Suprapubic skin (tissue), 4 donors: Measurements from ENCODE around the gene ATP2C2. TPM values are rescaled to one million over a fixed set of nuclear protein-coding genes. Genes with fewer than 3 reads are reported as not detected.
"Not testable (repeated sequence)": the region's sequence is repeated elsewhere in the genome, so short reads cannot be mapped to it uniquely, and the experiment has no call there.

Experiments
- DNase-seq, 2 donors: peaks; one replicate each; pipeline ENCODE4 v3.0.0-alpha.2; 2019; ENCODE audit warnings: low spot score in 2 of 2
- H3K27ac ChIP-seq: fragments of 200-600 bp; sonication (generic); one replicate; pipeline ENCODE4 v1.5.1; 2019
- H3K27me3 ChIP-seq: fragments of 200-600 bp; sonication (generic); one replicate; pipeline ENCODE4 v1.5.1; 2019
- H3K36me3 ChIP-seq: fragments of 200-600 bp; sonication (generic); one replicate; pipeline ENCODE4 v1.5.1; 2019
- H3K4me1 ChIP-seq: fragments of 200-600 bp; sonication (generic); one replicate; pipeline ENCODE4 v1.5.1; 2019
- H3K4me3 ChIP-seq: fragments of 200-600 bp; sonication (generic); one replicate; pipeline ENCODE4 v1.5.1; 2019; ENCODE audit warnings: mild to moderate bottlenecking
- H3K9me3 ChIP-seq: fragments of 200-600 bp; sonication (generic); one replicate; pipeline ENCODE4 v1.5.1; 2019
- EP300 ChIP-seq: sonication (generic); formaldehyde crosslinking; IDR thresholded peaks from one replicate; pipeline ENCODE4 v1.6.1; 2017; ENCODE audit warnings: antibody characterized with exemption
- POLR2A ChIP-seq, 2 donors: fragments of 450-650 bp; IDR thresholded peaks; one replicate each; pipeline ENCODE4 v1.6.1; 2017; ENCODE audit warnings: antibody characterized with exemption in 2 of 2, mild to moderate bottlenecking in 2 of 2, moderate library complexity in 2 of 2
- POLR2AphosphoS5 ChIP-seq, 3 donors: sonication (generic); formaldehyde crosslinking; IDR thresholded peaks; one replicate each; pipeline ENCODE4 v1.6.1; 2017; ENCODE audit warnings: antibody characterized with exemption in 3 of 3
- WGBS: methylation state at CpG from one replicate; pipeline ENCODE4 v1.1.5; 2018; 5-methylcytosine and 5-hydroxymethylcytosine counted together
- total RNA-seq, 4 donors: library from RNA; depleted of rRNA; stranded (reverse); fragments of >200 nt; gene quantifications; one replicate each; pipeline ENCODE4 v1.1.0, GENCODE V29; 2016
- TF ChIP-seq, protein P1 (sequence below), 2 donors: fragments of 200-600 bp in 1 of 2; fragments of 450-650 bp in 1 of 2; sonication (generic) in 1 of 2; IDR thresholded peaks; one replicate each; pipeline ENCODE4 v1.5.1; 2016 to 2019; ENCODE audit warnings: antibody characterized with exemption in 2 of 2, mild to moderate bottlenecking in 1 of 2, moderate library complexity in 1 of 2

ATP2C2 gene
- total RNA-seq, 4 donors from 2014 or later = 28.0 to 85.6 (median 40.3) TPM

DNA sequence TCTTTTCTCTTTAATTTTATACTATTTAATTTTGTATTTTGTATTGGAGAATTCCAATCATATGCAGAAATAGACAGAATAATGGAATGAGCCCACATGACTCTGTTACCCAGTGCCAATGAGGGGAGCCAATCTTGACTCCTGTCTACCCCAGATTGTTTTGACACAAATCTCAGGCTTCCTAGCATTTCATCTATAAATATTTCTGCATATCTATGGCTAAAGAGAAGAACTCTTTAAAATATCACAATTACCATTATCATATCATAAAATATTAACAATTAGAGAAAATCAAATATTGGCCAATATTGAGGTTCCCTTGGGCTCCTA is 23.7 kb downstream of the ATP2C2 start:
- Histone ChIP-seq H3K4me1 (peaks cover 13% of the 10 kb centered on the region), H3K9me3 (no peaks in the 10 kb centered on the region), H3K4me3 (no peak overlapping the region), H3K36me3 (no peaks in the 10 kb centered on the region), H3K27me3 (peaks cover 4% of the 10 kb centered on the region), H3K27ac (no peak overlapping the region)
- TF ChIP-seq POLR2AphosphoS5 (IDR thresholded peaks at IDR 0.05) (no peak), EP300 (no peak), POLR2A (IDR thresholded peaks at IDR 0.05) (no peak)
- TF ChIP-seq, protein P1, sequence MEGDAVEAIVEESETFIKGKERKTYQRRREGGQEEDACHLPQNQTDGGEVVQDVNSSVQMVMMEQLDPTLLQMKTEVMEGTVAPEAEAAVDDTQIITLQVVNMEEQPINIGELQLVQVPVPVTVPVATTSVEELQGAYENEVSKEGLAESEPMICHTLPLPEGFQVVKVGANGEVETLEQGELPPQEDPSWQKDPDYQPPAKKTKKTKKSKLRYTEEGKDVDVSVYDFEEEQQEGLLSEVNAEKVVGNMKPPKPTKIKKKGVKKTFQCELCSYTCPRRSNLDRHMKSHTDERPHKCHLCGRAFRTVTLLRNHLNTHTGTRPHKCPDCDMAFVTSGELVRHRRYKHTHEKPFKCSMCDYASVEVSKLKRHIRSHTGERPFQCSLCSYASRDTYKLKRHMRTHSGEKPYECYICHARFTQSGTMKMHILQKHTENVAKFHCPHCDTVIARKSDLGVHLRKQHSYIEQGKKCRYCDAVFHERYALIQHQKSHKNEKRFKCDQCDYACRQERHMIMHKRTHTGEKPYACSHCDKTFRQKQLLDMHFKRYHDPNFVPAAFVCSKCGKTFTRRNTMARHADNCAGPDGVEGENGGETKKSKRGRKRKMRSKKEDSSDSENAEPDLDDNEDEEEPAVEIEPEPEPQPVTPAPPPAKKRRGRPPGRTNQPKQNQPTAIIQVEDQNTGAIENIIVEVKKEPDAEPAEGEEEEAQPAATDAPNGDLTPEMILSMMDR (IDR thresholded peaks at IDR 0.05) = no peak
- no peak for DNase-seq

DNA sequence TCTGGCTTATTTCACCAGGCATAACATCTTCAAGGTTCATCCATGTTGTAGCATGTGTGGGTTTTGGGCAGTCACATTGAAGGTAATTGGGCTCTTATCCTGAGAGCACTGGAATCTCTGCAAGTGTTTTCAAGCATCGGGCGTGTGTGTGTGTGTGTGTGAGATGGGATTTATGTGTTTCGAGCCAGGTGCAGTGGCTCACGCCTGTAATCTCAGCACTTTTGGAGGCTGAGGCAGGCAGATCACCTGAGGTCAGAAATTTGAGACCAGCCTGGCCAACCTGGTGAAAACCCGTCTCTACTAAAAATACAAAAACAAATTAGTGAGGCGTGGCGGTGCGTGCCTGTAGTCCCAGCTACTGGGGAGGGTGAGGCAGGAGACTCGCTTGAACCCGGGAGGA is 27.7 kb downstream of the ATP2C2 start:
- WGBS = 61% methylated on average over 10 of the region's 10 CpGs
- H3K4me1 ChIP-seq = peaks cover 11% of the 10 kb centered on the region
- not testable (repeated sequence) for H3K27ac ChIP-seq, H3K36me3 ChIP-seq, H3K4me3 ChIP-seq, H3K9me3 ChIP-seq, H3K27me3 ChIP-seq, DNase-seq

DNA sequence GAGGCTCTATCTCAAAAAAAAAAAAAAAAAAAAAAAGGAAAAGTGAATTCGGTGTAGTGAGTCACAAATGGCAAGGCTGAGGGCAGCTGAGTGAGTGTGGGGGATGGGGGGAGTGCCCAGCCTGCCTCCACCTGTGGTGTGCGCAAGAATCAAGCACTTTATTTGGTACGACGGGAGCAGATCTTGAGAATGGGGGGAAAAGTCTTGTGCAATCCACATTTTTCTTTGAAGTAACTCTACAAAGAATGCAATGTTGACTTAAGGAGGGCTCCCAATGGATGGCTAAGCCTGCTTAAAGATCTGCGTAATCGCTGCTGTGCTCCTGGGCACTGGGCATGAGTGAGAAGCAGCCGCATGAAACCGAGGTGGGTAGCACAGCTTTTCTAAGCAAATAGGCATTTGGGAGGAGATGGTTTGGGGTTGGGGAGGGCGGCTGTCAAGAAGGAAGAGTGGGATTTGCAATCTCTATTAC is 28.2 kb downstream of the ATP2C2 start:
- Histone ChIP-seq H3K36me3 (no peaks in the 10 kb centered on the region), H3K27ac (no peak overlapping the region), H3K4me3 (no peak overlapping the region), H3K27me3 (peaks cover 4% of the 10 kb centered on the region), H3K9me3 (no peaks in the 10 kb centered on the region), H3K4me1 (peaks cover 6% of the 10 kb centered on the region)
- DNase-seq = no peak
- 41% methylated on average over 9 of the region's 9 CpGs for WGBS
- no peak for TF ChIP-seq EP300
- no peak for TF ChIP-seq POLR2A (IDR thresholded peaks at IDR 0.05)
- TF ChIP-seq, protein P1 (IDR thresholded peaks at IDR 0.05) = no peak
- no peak for TF ChIP-seq POLR2AphosphoS5 (IDR thresholded peaks at IDR 0.05)

DNA sequence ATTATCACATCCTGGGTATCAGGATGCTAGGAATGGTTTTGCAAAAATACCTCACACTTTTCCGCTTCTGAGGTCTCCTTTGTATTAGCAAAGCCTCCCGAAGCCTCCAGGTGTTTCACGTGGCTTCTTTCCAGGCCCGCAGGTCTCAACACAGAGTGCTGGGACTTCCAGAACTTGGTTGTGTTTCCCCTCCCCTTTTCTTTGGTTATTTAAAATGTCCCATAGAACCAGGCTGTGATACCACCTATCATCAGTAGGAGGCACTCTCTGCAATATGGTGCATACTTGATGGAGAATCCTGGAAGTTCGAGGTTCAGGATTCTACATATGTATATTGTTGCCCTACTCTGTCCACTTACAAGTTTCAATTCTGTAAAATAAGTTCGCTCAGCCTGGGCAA is 28.8 kb downstream of the ATP2C2 start:
- Histone ChIP-seq H3K27me3 (peaks cover 4% of the 10 kb centered on the region), H3K4me3 (no peak overlapping the region), H3K9me3 (no peaks in the 10 kb centered on the region), H3K27ac (no peak overlapping the region), H3K36me3 (no peaks in the 10 kb centered on the region), H3K4me1 (peaks cover 1% of the 10 kb centered on the region)
- no peak for DNase-seq
- TF ChIP-seq EP300 = no peak
- no peak for TF ChIP-seq POLR2A (IDR thresholded peaks at IDR 0.05)
- TF ChIP-seq, protein P1 (IDR thresholded peaks at IDR 0.05) = no peak
- TF ChIP-seq POLR2AphosphoS5 (IDR thresholded peaks at IDR 0.05) = no peak
- WGBS = 68% methylated on average over 6 of the region's 6 CpGs

DNA sequence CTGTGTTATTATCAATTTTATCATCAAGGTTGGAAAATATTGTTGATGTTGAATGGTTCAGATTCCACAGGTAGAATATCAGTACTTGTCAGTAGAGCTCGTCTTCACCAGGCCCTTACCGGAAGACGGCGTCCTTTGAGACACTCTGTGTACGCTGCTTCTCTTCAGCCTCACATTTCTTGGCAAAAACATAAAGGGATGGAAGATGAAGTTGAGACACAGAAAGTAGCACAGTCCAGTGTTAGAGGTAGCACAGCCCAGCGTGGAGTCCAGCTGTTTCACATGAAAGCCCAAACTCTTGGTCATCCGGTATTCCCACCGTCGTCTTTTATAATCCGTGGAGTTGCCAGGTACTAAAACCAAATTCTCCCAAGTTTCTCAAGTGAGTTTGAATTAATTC is 30.4 kb downstream of the ATP2C2 start:
- 71% methylated on average over 10 of the region's 10 CpGs for WGBS

DNA sequence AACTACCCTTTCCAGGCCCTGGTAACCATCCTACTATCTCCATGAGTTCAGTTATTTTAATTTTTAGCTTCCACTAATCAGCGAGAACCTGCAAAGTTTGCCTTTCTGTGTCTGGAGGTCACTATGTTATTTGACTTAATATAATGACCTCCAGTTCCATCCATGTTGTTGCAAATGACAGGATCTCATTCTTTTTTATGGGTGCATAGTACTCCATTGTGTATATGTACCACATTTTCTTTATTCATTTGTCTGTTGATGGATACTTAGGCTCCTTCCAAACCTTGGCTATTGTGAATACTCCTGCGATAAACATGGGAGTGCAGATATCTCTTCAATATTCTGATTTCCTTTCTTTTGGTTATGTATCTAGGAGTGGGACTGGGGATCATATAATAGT is 31.6 kb downstream of the ATP2C2 start:
- H3K9me3 ChIP-seq, H3K27me3 ChIP-seq, H3K36me3 ChIP-seq, H3K4me3 ChIP-seq, H3K4me1 ChIP-seq, H3K27ac ChIP-seq, DNase-seq: not testable (repeated sequence)
- WGBS = 48% methylated on average over 2 of the region's 2 CpGs

More for the DNA sequence above, 30.4 kb downstream of the ATP2C2 start:
- Histone ChIP-seq H3K27ac (no peak overlapping the region), H3K27me3 (peaks cover 3% of the 10 kb centered on the region), H3K9me3 (no peaks in the 10 kb centered on the region), H3K36me3 (no peaks in the 10 kb centered on the region), H3K4me3 (no peak overlapping the region), H3K4me1 (no peaks in the 10 kb centered on the region)
- TF ChIP-seq EP300 (no peak), POLR2AphosphoS5 (IDR thresholded peaks at IDR 0.05) (no peak), POLR2A (IDR thresholded peaks at IDR 0.05) (no peak)
- TF ChIP-seq, protein P1 (IDR thresholded peaks at IDR 0.05) = no peak
- DNase-seq = no peak

DNA sequence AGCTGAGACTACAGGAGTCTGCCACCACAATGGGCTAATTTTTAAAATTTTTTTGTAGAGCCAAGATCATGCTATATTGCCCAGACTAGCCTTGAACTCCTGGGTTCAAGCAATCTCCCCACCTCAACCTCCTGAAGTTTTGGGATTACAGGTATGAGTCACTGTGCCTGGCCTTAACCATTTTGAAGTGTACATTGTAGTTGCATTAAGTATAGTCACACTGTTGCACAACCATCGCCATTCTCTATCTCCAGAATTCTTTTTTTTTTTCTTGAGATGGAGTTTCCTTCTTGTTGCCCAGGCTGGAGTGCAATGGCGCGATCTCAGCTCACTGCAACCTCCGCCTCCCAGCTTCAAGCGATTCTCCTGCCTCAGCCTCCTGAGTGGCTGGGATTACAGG is 35.1 kb downstream of the ATP2C2 start:
- H3K27me3 ChIP-seq = peaks cover 36% of the 10 kb centered on the region
- H3K4me3 ChIP-seq, H3K9me3 ChIP-seq, H3K27ac ChIP-seq, DNase-seq, H3K36me3 ChIP-seq, H3K4me1 ChIP-seq: not testable (repeated sequence)
- 98% methylated on average over 5 of the region's 5 CpGs for WGBS
